ENCODE data around the gene FDX2. TPM values are rescaled to one million over a fixed set of nuclear protein-coding genes. Genes with fewer than 3 reads are reported as not detected.
"Not testable (repeated sequence)": the region's sequence is repeated elsewhere in the genome, so short reads cannot be mapped to it uniquely, and the experiment has no call there.

FDX2 gene
- total RNA-seq, 1 donor from 2014 or later: 14.7 TPM

DNA sequence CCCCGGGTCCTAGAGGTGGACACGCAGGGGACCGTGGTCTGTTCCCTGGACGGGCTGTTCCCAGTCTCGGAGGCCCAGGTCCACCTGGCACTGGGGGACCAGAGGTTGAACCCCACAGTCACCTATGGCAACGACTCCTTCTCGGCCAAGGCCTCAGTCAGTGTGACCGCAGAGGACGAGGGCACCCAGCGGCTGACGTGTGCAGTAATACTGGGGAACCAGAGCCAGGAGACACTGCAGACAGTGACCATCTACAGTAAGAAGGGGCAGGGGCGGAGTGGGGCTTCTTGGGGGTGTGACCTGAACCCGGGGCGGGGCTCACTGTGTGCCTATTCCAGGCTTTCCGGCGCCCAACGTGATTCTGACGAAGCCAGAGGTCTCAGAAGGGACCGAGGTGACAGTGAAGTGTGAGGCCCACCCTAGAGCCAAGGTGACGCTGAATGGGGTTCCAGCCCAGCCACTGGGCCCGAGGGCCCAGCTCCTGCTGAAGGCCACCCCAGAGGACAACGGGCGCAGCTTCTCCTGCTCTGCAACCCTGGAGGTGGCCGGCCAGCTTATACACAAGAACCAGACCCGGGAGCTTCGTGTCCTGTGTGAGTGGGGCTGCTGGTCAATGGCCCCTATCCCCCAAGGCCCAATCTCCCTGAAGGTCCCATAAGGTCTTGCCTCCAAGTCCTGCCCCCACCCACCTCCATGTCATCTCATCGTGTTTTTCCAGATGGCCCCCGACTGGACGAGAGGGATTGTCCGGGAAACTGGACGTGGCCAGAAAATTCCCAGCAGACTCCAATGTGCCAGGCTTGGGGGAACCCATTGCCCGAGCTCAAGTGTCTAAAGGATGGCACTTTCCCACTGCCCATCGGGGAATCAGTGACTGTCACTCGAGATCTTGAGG lies 31.5 kb downstream of the FDX2 start:
- no peak for DNase-seq

DNA sequence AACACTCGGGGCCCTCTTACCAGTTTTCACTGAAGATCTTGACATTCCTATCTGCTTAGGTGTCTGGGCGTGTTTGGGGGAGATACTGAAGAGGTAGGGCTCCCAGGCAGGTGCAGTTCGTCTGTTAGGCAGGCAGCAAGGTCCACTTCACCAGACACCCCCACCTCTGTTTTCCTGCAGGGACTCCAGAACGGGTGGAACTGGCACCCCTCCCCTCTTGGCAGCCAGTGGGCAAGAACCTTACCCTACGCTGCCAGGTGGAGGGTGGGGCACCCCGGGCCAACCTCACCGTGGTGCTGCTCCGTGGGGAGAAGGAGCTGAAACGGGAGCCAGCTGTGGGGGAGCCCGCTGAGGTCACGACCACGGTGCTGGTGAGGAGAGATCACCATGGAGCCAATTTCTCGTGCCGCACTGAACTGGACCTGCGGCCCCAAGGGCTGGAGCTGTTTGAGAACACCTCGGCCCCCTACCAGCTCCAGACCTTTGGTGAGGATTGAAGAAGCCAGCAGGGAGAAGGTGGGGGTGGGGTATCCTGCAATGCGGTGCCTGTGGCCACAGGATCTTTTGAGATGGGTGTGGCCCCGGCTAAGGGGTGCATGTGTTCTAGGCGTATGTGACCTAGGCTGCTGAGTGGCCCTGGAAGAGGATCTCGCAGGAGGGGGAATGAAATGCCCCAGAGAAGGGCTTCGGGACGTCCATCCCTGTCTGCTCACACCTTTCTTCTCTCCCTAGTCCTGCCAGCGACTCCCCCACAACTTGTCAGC lies 32.3 kb downstream of the FDX2 start:
- no peak for DNase-seq

DNA sequence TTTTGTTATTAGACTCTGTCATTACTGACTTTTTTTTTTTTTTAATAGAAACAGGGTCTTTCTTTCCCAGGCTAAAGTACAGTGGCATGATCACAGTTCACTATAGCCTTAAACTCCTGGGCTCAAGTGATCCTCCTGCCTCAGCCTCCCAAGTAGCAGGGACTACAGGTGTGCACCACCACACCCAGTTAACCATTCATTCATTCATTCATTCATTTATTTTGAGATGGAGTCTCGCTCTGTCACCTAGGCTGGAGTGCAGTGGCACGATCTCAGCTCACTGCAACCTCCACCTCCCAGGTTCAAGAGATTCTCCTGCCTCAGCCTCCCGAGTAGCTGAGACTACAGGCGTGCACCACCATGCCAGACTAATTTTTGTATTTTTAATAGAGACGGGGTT lies 33.8 kb downstream of the FDX2 start:
- DNase-seq: not testable (repeated sequence)

DNA sequence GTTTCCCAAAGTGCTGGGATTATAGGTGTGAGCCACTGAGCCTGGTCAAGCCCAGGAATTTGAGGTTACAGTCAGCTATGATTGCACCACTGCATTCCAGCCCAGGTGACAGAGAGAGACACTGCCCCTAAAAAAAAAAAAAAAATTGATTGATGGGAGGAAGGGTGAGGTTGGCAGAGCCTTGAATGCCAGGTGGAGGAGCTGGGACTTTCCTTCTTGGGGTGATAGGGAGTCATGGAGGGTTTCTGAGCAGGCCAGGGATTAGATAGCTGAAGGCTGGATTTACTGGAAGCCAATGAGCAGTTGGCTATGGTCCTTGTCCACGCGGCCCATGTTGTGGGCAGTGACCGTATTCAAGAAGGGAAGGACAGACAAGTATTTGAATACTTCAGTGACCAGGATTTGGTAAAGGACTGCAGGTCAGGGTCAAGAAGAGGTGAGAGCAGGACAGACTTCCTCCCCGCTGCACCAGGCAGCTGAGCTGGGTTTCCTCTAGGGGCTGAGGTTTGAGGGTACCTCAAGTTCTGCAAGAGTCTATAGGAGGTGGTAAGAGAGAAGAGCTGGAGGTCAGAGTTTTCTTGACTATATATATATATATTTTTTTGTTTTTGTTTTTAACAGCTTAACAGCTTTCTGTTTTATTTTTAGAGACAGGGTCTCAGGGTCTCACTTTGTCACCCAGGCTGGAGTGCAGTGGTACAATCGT lies 35.9 kb downstream of the FDX2 start:
- no peak for DNase-seq

DNA sequence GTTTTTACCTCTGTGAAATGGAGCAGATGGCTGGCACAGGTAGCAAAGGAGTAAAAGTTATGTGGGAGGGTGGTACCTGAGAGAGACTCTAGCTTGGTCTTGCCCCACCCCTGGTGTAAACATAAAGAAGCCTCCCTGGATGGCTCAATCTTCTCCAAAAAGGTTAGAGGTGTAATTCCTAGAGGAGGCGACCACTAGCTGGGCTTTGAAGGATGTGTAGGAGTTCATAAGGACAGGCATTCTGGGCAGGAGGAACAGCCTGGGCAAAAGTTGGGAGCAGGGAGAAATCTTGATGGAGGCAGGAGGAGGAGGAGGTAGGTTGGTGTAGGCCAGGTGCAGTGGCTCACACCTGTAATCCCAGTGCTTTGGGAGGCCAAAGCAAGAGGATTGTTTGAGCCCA lies 36.9 kb downstream of the FDX2 start:
- DNase-seq: no peak

DNA sequence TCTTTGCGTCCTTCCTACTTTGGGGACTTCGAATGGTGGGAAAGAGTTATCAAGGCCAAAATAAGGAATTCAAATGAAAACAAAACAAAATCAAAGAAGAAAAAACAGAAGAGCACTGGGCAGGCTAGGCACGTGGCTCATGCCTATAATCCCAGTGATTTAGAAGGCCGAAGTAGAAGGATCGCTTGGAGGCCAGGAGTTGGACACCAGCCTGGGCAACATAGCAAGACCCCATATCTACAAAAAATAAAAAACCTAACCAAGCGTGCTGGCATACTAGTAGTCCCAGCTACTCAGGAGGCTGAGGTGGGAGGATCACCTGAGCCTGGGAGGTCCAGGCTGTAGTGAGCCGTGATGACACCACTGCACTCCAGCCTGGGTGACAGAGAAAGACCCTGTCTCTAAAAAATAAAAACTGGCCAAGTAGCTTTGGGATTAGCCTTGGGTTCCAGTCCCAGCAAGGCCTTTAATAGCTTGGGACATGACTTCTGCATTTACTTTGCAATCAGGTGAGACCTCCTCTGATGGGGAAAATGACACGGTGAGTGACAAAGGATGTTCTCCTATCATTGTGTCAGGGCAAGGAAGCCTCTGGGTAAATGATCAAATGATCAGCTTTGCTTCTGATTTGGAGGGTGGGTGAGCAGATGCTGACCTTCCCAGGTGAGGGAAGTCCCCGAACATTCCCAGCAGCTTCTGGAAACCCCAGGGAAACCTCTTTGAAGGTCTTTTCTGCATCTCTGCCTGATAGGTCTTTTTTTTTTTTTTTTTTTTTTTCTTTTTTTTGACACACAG lies 37.8 kb downstream of the FDX2 start:
- DNase-seq: no peak

DNA sequence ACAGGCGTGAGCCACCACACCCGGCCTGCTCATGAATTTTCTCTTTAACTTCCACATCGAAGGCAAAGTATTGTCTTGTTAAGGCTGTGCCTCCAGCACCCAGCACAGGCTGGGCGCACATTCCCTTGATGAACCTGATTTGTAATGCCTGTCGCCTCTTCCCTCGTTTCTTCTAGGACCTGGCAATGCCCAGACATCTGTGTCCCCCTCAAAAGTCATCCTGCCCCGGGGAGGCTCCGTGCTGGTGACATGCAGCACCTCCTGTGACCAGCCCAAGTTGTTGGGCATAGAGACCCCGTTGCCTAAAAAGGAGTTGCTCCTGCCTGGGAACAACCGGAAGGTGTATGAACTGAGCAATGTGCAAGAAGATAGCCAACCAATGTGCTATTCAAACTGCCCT lies 41.2 kb downstream of the FDX2 start:
- no peak for DNase-seq

DNA sequence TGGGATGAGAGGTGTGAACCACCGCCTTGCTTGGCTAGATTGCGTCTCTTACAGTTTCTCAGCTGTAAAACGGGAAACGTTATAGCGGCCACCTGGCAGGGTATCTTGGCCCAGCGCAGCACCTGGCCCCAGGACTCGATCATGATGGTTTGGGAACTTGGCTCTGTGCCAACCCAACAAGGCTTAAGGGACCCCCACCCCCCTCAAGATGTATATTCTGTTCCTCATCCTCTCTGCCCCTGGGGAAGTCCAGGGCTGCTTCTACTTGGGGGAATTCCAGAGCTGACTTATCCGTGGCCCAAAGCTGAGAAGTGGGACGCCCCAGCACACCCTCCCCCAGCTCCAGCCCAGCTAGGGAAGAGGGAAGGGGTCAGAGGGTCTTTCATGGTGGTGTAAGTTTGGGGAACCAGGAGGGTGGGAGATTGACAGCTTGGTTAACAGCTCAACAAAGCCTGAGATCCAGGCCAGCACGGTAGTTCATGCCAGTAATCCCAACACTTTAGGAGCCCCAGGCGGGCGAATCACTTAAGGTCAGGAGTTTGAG lies 44.2 kb downstream of the FDX2 start:
- no peak for DNase-seq

DNA sequence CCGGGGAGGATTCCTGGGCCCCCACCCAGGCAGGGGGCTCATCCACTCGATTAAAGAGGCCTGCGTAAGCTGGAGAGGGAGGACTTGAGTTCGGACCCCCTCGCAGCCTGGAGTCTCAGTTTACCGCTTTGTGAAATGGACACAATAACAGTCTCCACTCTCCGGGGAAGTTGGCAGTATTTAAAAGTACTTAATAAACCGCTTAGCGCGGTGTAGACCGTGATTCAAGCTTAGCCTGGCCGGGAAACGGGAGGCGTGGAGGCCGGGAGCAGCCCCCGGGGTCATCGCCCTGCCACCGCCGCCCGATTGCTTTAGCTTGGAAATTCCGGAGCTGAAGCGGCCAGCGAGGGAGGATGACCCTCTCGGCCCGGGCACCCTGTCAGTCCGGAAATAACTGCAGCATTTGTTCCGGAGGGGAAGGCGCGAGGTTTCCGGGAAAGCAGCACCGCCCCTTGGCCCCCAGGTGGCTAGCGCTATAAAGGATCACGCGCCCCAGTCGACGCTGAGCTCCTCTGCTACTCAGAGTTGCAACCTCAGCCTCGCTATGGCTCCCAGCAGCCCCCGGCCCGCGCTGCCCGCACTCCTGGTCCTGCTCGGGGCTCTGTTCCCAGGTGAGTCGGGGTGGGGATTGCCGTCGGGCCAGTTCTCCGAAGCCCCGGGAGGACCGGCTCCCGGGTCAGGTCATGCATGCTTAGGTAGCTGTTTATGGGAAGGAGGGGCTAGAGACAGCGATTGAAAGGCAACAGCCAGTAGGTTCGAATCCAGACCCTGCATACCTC lies 45.0 kb downstream of the FDX2 start, which contains the start of gene ICAM1:
Gene ICAM1 (plus strand): TSS at position 505 of the 779 bp plus-strand sequence. CDS start 40 bp downstream, at position 545.
- peak; percentile 13 for DNase-seq

DNA sequence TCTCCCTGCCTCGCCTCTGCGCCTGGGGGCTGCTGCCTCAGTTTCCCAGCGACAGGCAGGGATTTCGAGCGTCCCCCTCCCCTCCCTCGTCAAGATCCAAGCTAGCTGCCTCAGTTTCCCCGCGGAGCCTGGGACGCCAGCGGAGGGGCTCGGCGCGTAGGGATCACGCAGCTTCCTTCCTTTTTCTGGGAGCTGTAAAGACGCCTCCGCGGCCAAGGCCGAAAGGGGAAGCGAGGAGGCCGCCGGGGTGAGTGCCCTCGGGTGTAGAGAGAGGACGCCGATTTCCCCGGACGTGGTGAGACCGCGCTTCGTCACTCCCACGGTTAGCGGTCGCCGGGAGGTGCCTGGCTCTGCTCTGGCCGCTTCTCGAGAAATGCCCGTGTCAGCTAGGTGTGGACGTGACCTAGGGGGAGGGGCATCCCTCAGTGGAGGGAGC lies 45.6 kb downstream of the FDX2 start:
- DNase-seq: no peak

DNA sequence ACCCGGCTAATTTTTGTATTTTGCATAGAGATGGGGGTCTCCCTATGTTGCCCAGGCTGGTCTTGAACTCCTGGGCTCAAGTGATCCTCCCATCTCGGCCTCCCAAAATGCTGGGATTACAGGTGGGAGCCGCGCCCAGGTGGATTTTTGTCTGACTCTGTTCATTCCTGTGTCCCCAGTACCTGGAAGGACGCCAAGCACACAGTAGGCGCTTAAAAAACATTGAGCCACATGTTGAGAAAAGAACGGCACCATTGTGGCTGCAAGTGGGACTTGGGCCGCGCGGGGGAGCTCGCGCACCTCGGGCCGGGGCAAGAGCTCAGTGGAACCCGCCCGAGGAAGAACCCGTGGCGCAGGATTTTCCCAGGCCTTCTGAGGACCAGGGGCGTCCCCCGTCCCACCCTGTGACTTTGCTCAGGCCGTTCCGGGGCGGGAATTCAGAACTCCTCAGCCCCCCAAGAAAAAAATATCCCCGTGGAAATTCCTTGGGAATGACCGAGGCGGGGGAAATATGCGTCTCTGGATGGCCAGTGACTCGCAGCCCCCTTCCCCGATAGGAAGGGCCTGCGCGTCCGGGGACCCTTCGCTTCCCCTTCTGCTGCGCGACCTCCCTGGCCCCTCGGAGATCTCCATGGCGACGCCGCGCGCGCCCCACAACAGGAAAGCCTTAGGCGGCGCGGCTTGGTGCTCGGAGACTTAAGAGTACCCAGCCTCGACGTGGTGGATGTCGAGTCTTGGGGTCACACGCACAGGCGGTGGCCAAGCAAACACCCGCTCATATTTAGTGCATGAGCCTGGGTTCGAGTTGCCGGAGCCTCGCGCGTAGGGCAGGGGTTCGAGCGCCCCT lies 46.3 kb downstream of the FDX2 start:
- peak; percentile 34 for DNase-seq

DNA sequence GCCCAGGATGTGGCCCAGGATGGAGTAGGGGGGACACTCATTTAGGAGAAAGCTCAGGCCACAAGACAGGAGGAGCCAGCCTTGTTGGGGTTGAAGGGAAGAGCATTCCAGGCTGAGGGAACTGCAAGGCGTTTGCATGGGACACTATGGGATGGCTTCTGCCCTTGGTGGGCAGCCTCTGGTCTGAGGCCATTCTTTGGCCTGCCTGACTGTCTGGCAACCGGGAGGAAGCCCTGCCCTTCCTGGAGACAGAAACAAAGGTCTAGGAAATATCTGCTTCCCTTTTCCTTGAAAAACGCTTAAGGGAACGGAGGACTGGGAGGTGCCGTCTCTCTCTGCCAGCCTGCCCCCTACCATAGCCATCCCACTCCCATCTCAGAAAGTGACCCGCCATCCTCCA lies 47.7 kb downstream of the FDX2 start:
- DNase-seq: no peak

DNA sequence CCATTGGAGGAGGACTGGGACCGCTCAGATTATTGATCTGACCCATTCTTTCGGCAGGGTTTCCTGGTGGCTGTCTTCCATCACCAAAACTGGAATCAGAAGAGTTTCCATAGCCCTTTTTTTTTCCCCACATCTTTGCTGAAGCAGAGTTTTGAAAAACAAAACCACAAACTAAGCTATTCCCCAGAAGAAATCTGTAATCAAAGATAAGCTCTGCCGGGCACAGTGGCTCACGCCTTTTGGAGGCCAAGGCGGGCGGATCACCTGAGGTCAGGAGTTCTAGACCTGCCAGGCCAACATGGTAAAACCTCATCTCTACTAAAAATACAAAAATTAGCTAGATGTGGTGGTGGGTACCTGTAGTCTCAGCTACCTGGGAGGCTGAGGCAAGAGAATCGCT lies 49.1 kb downstream of the FDX2 start:
- DNase-seq: no peak

DNA sequence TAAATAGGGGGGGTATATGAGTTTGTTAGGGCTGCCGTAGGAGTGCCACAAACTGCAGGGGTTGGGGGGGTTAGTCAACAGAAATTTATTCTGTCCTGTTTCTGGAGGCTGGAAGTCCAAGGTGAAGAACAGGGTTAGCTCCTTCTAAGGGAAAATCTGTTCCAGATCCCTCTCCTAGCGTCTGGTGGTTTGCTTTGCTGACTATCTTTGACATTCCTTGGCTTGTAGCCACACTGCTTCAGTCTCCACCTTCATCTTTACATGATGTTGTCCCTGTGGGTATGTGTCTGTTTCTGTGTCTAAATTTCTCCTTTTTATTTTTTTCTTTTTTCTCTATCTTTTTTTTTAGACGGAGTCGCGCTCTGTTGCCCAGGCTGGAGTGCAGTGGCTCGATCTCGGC lies 53.0 kb downstream of the FDX2 start:
- no peak for DNase-seq

DNA sequence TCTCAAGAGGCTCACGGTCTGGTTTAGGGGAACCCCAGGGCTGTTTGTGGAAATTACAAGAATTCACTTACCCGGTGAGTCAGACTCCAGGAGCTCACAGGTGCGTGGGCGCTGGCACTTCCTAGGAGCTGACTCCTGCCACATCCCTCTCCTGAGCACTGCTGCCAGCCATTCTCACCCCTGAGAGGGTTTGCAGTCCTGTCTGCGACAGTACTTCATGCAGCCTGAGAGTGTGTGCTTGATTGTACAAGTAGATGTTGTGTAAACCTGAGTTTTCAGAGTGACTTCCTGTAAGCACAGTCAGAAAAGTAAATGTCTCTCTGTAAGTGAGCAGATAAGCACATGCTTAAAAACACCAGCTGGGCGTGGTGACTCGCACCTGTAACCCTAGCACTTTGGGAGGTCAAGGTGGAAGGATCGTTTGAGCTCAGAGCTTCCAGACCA lies 55.7 kb downstream of the FDX2 start:
- DNase-seq: peak; percentile 20
